ENCODE measurements around the gene MTMR12.
"Not testable (repeated sequence)": the region's sequence is repeated elsewhere in the genome, so short reads cannot be mapped to it uniquely, and the experiment has no call there.

The MTMR12 gene

DNA sequence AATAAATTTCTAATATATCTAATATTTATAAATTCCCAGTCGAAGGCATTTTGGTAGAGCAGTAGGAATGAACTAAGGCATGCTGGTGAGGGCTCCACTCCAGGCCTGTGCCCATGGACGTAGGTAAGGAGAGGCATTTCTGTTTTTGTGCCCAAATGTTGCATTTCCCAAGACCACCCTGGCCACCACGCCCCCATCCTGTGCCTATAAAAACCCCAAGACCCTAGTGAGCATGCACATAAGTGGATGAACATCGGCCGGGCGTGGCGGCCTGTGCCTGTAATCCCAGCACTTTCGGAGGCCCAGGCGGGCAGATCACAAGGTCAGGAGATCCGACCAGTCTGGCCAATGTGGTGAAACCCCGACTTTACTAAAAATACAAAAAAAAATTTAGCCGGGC, 10.1 kb upstream of the MTMR12 start:
- DNase-seq = no peak

DNA sequence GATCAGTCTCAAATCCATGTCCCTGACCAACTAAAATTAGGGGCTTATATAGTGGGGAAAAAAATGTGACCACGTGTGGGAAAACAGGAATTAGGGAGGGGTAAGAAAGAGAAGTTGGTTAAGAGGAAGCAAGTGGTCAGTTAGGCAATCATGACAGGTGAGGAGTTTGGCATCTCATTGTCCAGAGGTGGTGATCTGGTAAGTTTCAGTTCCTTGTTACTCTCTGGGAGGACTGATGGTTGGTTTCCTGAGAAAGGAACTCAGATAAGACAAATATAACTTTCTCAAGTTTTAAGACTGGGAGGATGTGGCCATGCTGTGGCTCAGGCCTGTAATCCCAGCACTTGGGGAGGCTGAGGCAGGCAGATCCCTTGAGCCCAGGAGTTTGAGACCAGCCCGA, 9.0 kb upstream of the MTMR12 start:
- DNase-seq = not testable (repeated sequence)

GRCh38 chr5:32320576-32320975, 7.8 kb upstream of the MTMR12 start:
- no peak for DNase-seq

DNA sequence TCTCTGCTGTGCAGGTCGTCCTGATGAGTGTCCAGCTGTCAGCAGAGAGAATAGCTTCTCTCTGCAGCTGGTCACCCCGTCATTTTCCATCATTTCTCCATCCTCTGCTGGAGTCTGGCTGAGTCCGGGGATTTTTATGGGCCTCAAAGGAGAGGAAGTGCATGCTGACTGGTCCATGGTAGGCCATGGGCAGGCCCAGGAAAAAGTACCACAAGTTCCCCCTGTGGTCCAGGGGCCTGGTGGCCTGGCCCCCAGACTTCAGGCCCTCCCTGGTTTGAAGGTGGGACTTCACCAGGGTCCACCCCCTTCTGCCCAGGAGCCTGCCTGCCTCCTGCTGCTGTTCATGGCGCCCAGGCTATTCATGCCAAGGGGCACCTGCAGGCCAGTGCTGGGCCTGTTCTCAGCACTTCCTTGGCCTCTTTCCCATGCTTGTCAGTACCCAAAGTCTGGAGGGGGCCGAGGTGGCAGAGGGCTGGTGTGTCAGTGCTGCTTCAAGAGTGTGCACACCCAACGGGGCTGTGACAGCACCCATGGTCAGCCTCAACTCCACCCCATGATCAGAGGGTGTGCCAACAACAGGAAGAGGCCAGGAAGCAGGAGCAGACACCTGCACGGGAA, 7.3 kb upstream of the MTMR12 start:
- DNase-seq = no peak

DNA sequence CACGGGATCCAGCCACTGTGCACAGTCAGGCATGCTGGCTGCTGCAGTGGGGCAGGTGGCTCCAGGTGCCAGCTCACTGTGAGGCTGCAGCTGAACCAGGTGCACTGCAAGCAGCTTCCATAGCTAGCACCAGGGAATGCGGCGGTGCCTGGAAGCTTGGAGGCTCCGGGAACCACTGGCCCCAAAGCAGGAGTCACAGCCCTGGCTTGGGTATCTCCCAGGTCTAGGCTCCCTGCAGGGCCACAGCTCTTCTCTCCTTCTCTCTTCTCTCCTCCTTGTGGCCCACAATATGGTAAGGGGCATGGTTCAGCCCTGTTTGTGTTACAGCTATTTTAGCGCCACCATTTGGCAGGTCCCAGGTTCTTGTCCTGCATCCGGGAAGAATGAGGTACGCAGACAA, 6.7 kb upstream of the MTMR12 start:
- peak in 1 of 2 experiments; percentile 51 for DNase-seq

GRCh38 chr5:32317041-32317440, 4.3 kb upstream of the MTMR12 start:
- no peak for DNase-seq

GRCh38 chr5:32315221-32316014, 2.7 kb upstream of the MTMR12 start:
- no peak for DNase-seq

DNA sequence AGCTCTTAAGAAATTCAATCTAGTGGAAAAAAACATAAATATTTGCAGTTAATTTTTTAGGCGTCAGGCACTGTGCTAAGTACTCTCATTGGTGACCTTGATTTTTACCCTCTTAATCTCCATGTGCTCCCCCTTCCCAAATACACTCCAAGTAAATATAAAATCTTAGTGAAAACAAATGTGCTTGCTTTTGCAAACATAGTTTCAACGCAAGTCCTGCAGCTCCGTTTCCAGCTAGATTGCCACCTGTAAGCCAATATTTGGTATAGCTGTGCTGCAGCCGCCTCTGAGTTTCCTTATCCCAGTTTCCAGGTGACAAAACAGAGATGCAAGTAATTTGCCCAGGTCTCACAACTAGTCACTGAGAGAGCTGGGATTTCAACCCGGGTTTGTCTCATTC, 1.9 kb upstream of the MTMR12 start:
- DNase-seq = no peak

GRCh38 chr5:32314152-32314488, 1.4 kb upstream of the MTMR12 start:
- not testable (repeated sequence) for DNase-seq

- DNase-seq = peak; percentile 61 to 65
Observed at GRCh38 chr5:32312197-32312594, 543 bp downstream of the MTMR12 start.

- DNase-seq = no peak
Observed at GRCh38 chr5:32311404-32312196, 1.1 kb downstream of the MTMR12 start.

DNA sequence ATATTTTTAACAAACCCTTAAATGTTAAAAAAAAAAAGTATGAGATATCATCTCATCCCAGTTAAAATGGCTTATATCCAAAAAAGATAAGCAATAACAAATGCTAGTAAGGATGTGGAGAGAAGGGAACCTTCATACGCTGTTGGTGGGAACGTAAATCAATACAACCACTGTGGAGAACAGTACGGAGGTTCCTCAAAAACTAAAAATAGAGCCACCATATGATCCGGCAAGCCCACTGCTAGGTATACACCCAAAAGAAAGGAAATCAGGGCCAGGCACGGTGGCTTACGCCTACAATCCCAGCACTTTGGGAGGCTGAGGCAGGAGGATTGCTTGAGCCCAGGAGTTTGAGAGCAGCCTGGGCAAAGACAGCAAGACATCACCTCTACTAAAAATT, 3.0 kb downstream of the MTMR12 start:
- DNase-seq = no peak

- DNase-seq = no peak
Observed at GRCh38 chr5:32308946-32309345, 3.8 kb downstream of the MTMR12 start.

DNA sequence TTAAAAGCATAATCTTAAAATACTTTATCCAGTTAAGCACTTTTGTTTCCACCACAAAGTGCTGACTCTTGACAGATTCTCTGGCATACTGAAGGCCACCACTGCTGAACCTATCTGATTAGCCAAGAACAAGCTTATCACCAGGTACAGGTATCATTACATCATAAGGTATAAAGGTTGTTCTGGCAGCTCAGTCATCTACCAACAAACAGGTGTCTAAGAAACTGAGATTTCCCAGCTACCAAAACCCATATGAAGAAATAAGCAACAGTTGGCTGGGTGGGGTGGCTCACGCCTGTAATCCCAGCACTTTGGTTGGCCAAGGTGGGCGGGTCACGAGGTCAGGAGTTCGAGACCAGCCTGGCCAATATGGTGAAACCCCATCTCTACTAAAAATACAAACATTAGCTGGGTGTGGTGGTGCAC, 5.0 kb downstream of the MTMR12 start:
- DNase-seq = no peak

DNA sequence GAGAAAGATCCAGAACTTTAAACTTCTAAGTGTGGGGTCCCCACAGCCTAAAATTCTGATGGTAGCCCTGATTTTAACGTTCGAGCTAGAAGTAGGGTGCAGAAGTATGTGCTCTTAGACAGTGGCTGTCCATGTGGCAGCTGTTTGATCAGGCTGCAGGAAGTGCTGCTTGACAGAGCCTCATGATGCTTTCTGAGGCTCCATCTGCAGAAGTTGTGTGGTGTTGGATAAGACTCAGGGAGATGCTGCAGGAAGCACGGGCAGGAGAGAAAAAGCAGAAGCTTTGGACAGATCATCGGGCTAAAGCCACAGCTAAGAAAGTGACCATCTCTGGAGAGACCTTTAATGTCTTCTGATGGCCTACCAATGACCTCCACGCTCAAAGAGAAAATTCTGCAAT, 8.1 kb downstream of the MTMR12 start:
- DNase-seq = peak in 1 of 2 experiments; percentile 25

DNA sequence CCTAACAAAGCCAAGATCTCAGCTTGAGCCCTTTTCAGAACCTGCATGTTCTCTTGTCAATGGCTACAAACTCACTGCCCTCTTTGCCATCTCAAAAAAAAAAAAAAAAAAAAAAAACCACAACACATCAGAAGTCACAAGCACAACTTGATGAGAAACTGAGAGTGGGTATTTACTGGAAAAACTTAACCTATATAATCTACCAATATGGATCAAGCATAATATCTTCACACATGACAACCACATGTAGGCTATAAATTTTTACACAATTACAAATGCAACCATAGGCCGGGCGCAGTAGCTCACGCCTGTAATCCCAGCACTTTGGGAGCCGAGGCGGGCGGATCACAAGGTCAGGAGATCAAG, 9.0 kb downstream of the MTMR12 start:
- no peak for DNase-seq

DNA sequence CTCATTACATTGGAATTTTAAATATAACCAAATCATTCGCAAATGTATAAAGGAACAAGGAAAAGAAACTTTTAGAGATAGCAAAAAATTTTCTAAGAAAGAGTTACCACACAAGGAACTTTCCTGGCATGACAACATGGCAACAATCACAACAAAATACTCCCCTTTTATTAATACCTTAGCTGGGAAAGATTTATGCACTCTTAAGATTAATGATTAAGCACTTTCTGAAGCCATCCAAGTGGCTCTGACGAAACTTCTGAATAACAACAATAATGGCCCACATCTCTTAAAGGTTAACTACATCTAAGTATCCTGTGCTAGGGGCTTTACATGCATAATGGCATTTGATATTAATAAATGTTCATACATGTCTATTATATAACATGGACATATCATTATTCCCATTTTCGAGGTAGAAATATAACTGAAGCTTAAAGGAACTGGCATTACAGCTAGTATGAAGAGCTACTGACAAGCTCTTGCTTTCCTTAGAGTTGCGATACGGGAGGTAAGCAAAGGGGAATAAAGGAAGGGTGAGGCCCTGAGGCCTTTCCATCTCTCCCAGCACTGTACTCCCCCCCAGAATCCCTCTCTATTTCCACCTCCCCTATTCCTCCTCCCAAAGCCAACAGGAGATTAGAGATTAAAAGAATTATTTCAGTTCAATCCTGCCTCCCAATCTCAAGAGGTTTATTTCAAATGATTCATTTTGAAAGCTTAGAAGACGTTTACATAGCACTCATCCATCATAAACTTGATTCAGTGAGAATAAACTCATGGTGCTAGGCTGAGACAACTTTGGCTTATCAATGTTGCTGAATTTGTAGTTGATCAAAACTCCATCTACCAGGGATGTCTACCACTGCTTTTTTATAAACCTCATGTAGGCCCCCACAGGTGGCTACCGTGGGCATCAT, 9.6 kb downstream of the MTMR12 start:
- DNase-seq = no peak

DNA sequence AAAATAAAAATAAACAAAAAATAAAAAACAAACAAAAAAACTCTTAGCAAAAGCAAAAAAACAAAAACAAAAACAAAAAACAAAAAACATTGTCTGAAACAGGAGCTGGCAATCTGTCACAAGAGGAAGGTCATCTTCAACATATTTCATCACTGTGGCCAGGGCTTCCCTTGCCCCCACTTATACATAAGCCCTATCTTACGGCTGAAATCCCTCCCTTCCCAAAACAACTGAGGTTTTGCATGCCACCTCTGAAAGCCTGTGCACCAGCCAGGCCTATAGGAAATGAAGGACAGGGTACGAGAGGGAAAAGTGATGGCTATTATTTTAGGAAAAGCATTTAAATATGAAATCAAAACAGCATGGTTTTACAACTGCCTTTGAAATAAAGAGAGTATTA, 10.8 kb downstream of the MTMR12 start:
- DNase-seq = no peak

DNA sequence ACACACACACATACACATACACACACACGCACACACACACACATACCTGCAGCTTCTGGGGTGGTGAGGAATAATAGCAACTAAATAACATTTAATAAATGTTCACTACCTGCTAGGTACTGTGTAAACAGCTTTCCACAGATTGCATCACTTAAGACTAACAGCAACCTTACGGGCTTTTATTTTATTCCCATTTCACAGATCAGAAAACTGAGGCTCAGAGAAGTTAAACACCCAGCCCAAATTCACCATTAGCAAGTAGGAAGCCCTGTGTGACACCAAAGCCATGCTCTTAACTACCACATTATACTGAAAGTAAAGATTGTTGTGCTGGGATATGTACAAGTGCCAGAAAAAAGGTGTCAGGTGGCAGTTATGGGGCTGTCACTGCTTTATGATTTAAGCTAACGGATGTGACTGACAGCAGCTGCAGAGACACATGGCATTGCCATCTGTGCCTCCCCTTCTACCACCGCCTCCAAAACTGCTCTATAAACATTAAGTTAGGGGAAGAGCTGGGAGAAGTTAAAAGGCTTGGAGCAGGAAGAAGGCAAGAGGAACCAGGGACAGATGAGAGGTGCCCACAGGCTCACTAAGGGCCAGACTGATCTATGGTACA, 13.6 kb downstream of the MTMR12 start:
- DNase-seq = peak; percentile 98 to 99

GRCh38 chr5:32298059-32298415, 14.7 kb downstream of the MTMR12 start:
- peak; percentile 63 to 81 for DNase-seq

DNA sequence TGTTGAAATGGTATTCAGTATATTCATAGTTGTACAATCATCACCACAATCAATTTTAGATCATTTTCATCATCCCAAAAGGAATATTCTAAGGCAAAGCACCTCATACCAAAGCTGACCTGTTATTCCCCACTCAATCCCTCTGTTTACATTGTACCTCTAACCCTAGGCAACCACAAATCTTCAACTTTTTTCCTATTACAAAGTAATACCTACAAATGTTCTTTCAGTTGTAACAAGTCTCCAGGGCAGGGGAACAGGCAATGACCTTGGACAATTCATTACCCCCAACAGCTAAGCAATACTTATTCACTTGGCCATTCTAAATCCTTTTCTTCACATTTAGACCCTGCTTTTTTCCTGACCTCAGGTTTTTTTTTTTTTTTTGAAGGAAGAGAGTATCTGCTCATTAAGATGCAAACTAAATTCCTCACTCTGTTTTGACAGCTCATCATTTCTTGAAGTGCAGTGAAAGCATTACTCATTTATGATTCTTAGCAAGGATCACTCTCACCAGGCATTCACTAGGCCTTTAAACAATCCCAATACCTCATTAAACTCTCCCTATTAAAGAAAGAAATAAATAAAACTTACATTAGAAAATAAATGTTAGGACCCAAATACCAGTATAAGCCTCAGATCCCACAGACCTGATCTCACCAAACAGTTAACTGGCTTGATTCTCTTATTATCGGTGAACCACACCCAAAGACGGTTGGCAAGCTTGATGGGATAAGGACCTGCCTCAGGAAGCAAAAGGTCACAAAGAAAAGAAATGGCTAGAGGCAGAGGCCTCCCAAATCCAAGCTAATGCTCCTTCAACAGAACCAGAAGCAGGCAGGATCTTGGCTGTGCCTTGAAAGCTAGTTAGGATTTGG, 15.3 kb downstream of the MTMR12 start:
- no peak for DNase-seq

Measured in NCI-H524 (cell line).